ENCODE measurements around the gene UTRN.

GRCh38 chr6:144320741-144321140, 35.6 kb downstream of the UTRN start:
- no peak for TF ChIP-seq CTCF (IDR thresholded peaks at IDR 0.05)
- no peak for TF ChIP-seq POLR2A (IDR thresholded peaks at IDR 0.05)

Data from thyroid gland (tissue), 4 donors.